ENCODE results near the gene KIF5C.

The KIF5C gene

DNA sequence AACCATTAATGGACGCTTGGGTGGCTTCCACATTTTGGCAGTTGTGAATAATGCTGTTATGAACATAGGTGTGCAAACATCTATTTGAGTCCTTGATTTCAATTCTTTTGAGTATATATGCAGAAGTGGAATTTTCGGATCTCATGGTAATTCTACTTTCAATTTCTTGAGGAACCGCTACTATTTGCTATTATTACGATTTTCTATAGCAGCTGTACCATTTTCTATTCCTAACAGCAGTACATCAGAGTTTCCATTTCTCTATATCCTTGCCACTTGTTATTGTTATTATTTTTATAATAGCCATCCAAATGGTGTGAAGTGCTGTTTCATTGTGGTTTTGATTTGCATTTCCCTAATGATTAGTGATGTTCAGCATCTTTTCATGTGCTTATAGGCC, 69.5 kb downstream of the KIF5C start:
- no peak overlapping the region for H3K27ac ChIP-seq (ENCODE audit: low read depth, low read length)
- WGBS: 97% methylated on average over 4 of the region's 4 CpGs

GRCh38 chr2:148947299-148947698, 72.3 kb downstream of the KIF5C start:
- 94% methylated on average over 7 of the region's 7 CpGs for WGBS
- Histone ChIP-seq H3K27me3 (ENCODE audit: insufficient read depth, low read length) (no peaks in the 10 kb centered on the region), H3K36me3 (ENCODE audit: insufficient read depth, low read length) (peaks cover 80% of the 10 kb centered on the region), H3K9me3 (ENCODE audit: insufficient read depth, low read depth, low read length) (no peaks in the 10 kb centered on the region), H3K9ac (ENCODE audit: low read depth, low read length) (no peak overlapping the region), H3K27ac (ENCODE audit: low read depth, low read length) (no peak overlapping the region), H3K4me3 (ENCODE audit: low read length) (no peak overlapping the region), H3K4me1 (ENCODE audit: insufficient read depth, low read length) (no peaks in the 10 kb centered on the region)

More for the DNA sequence above, 69.5 kb downstream of the KIF5C start:
- Histone ChIP-seq H3K4me1 (ENCODE audit: insufficient read depth, low read length) (no peaks in the 10 kb centered on the region), H3K27me3 (ENCODE audit: insufficient read depth, low read length) (no peaks in the 10 kb centered on the region), H3K9ac (ENCODE audit: low read depth, low read length) (no peak overlapping the region), H3K36me3 (ENCODE audit: insufficient read depth, low read length) (peaks cover 77% of the 10 kb centered on the region), H3K4me3 (ENCODE audit: low read length) (no peak overlapping the region), H3K9me3 (ENCODE audit: insufficient read depth, low read depth, low read length) (no peaks in the 10 kb centered on the region)

DNA sequence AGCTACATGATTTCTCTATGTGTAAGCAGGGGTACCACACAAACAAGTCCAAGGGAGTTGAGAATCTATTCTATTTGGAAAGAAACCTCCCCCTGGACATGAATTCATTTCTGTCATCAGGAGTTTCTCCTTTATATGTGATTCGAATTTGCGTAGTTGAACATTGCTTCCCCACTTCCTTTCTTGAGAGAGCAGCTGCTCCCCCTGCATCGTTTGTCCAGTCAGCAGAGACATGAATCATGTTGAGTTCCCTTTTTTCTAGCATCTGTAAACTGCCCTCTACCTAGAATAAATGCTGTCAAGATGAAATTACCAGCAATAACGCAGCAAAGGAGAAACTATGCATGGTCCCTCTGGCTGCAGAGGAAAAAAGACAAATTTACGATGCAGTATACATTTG, 73.8 kb downstream of the KIF5C start:
- Histone ChIP-seq H3K4me1 (ENCODE audit: insufficient read depth, low read length) (peaks cover 3% of the 10 kb centered on the region; the same call in 1 of the 2 replicates), H3K9ac (ENCODE audit: low read depth, low read length) (no peak overlapping the region), H3K9me3 (ENCODE audit: insufficient read depth, low read depth, low read length) (no peaks in the 10 kb centered on the region), H3K27me3 (ENCODE audit: insufficient read depth, low read length) (no peaks in the 10 kb centered on the region), H3K27ac (ENCODE audit: low read depth, low read length) (no peak overlapping the region), H3K36me3 (ENCODE audit: insufficient read depth, low read length) (peaks cover 77% of the 10 kb centered on the region), H3K4me3 (ENCODE audit: low read length) (no peak overlapping the region)
- WGBS: 97% methylated on average over 5 of the region's 5 CpGs

DNA sequence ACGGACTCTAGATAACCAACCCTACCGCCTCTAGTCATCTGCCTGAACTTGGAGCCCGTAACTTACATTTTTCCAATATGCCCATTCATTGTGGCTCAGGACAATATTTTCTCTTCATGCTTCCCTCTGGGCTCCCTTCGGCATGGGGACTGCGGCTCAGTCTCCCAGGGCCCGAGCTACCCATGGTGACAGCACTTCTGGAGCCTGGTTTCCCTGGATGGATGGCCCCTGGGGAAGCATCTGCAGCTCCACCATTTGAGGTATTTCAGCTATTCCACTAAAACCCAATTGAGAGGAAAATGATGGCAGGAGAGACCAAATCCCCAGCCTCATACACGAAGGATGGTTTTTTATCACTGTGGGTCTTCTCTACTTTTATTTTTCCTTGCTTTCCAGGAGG, 74.3 kb downstream of the KIF5C start:
- Histone ChIP-seq H3K4me1 (ENCODE audit: insufficient read depth, low read length) (peaks cover 3% of the 10 kb centered on the region; the same call in 1 of the 2 replicates), H3K36me3 (ENCODE audit: insufficient read depth, low read length) (peaks cover 75% of the 10 kb centered on the region), H3K27ac (ENCODE audit: low read depth, low read length) (no peak overlapping the region), H3K4me3 (ENCODE audit: low read length) (no peak overlapping the region), H3K9ac (ENCODE audit: low read depth, low read length) (no peak overlapping the region), H3K27me3 (ENCODE audit: insufficient read depth, low read length) (no peaks in the 10 kb centered on the region), H3K9me3 (ENCODE audit: insufficient read depth, low read depth, low read length) (no peaks in the 10 kb centered on the region)
- WGBS: 94% methylated on average over 7 of the region's 7 CpGs

DNA sequence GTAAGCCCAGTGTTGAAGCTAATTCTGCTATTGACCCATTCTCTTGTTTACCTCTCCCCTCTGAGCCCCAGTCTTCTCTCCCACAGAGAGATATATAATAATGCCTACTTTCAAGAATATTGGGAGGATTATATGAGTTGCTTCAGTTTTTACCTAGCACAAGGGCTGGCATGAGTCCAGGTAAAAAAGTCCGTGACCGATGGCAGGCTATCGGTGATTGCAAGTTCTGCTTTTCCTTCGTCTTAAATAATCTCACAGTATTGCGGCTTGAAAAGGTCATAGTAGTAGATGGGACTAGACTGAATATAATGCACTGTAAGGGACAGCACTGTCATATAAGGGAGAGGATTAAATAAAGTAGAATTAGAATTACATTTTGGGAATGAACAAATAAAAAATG, 77.6 kb downstream of the KIF5C start:
- peaks cover 3% of the 10 kb centered on the region; the same call in 1 of the 2 replicates for H3K4me1 ChIP-seq (ENCODE audit: insufficient read depth, low read length)
- H3K27me3 ChIP-seq (ENCODE audit: insufficient read depth, low read length): no peaks in the 10 kb centered on the region
- no peak overlapping the region for H3K9ac ChIP-seq (ENCODE audit: low read depth, low read length)
- H3K27ac ChIP-seq (ENCODE audit: low read depth, low read length): no peak overlapping the region
- H3K4me3 ChIP-seq (ENCODE audit: low read length): no peak overlapping the region
- no peaks in the 10 kb centered on the region for H3K9me3 ChIP-seq (ENCODE audit: insufficient read depth, low read depth, low read length)
- H3K36me3 ChIP-seq (ENCODE audit: insufficient read depth, low read length): peaks cover 86% of the 10 kb centered on the region
- WGBS: 97% methylated on average over 5 of the region's 5 CpGs

DNA sequence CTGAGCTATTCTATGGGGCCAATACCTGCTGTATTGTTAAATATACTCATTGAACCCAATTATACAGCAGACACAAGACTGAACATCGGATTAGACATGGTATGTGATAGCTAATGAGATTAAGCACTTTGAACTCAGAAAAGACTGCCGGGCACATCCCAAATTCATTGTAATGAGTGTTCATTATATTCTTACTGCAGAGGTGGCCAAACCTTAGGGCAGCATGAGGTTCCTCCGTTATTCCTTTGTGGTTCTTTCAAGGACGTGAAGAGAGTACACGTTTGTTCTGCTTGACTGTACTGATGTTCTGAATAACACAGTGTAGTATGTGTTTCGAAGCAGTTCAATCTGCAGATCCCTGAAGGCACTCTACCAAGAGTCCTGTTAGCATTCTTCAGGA, 78.4 kb downstream of the KIF5C start:
- Histone ChIP-seq H3K27ac (ENCODE audit: low read depth, low read length) (no peak overlapping the region), H3K4me1 (ENCODE audit: insufficient read depth, low read length) (peaks cover 3% of the 10 kb centered on the region; the same call in 1 of the 2 replicates), H3K27me3 (ENCODE audit: insufficient read depth, low read length) (no peaks in the 10 kb centered on the region), H3K4me3 (ENCODE audit: low read length) (no peak overlapping the region), H3K9ac (ENCODE audit: low read depth, low read length) (no peak overlapping the region), H3K36me3 (ENCODE audit: insufficient read depth, low read length) (peaks cover 90% of the 10 kb centered on the region), H3K9me3 (ENCODE audit: insufficient read depth, low read depth, low read length) (no peaks in the 10 kb centered on the region)
- WGBS: 90% methylated on average over 6 of the region's 6 CpGs

GRCh38 chr2:148954536-148954935, 79.5 kb downstream of the KIF5C start:
- H3K27ac ChIP-seq (ENCODE audit: low read depth, low read length): no peak overlapping the region
- peaks cover 81% of the 10 kb centered on the region for H3K36me3 ChIP-seq (ENCODE audit: insufficient read depth, low read length)
- peaks cover 3% of the 10 kb centered on the region; the same call in 1 of the 2 replicates for H3K4me1 ChIP-seq (ENCODE audit: insufficient read depth, low read length)
- H3K9ac ChIP-seq (ENCODE audit: low read depth, low read length): no peak overlapping the region
- WGBS: 93% methylated on average over 3 of the region's 3 CpGs
- no peaks in the 10 kb centered on the region for H3K9me3 ChIP-seq (ENCODE audit: insufficient read depth, low read depth, low read length)
- H3K4me3 ChIP-seq (ENCODE audit: low read length): no peak overlapping the region
- H3K27me3 ChIP-seq (ENCODE audit: insufficient read depth, low read length): no peaks in the 10 kb centered on the region

DNA sequence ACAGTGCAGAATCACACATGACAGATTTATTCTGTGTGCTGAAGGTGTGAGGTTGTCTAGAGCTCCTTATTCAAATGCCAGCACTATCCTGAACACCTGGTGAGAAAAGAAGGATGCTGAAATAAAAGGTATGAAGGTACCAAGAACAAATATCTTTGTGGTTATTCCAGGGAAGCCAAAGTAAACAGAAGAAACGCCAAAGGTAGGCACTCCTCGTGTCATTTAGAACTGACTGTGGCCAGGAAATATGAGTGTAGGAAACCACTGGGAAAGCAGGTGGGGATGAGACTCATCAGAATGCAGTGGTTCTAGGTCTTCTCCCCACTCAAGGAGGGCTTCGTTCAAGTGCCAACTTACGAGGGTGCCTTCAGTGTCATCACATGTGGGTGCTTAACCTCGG, 80.8 kb downstream of the KIF5C start:
- no peak overlapping the region for H3K27ac ChIP-seq (ENCODE audit: low read depth, low read length)
- peaks cover 3% of the 10 kb centered on the region; the same call in 1 of the 2 replicates for H3K4me1 ChIP-seq (ENCODE audit: insufficient read depth, low read length)
- no peaks in the 10 kb centered on the region for H3K27me3 ChIP-seq (ENCODE audit: insufficient read depth, low read length)
- WGBS: 90% methylated on average over 5 of the region's 5 CpGs
- no peak overlapping the region for H3K9ac ChIP-seq (ENCODE audit: low read depth, low read length)
- no peaks in the 10 kb centered on the region for H3K9me3 ChIP-seq (ENCODE audit: insufficient read depth, low read depth, low read length)
- peaks cover 79% of the 10 kb centered on the region for H3K36me3 ChIP-seq (ENCODE audit: insufficient read depth, low read length)
- no peak overlapping the region for H3K4me3 ChIP-seq (ENCODE audit: low read length)

DNA sequence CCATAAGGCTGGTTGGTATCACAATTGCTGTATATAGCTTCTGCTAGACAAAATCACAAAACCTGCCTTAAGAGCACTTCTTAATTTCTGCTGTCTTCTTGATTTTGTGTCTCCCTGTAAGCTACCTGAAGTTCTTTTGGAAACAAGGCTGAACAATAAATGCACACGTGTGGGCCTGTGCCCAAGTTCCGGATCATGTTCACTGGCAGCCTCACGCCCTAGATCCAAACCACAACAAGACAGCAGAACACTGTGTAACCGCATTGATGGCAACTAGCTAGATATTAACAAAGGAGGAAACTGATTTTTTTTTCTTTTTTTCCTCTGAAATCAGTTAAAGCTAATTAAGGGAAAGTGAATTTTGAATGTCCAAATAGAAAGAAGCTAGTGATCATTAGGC, 82.0 kb downstream of the KIF5C start:
- Histone ChIP-seq H3K9ac (ENCODE audit: low read depth, low read length) (no peak overlapping the region), H3K9me3 (ENCODE audit: insufficient read depth, low read depth, low read length) (no peaks in the 10 kb centered on the region), H3K36me3 (ENCODE audit: insufficient read depth, low read length) (peaks cover 79% of the 10 kb centered on the region), H3K27ac (ENCODE audit: low read depth, low read length) (no peak overlapping the region), H3K4me1 (ENCODE audit: insufficient read depth, low read length) (peaks cover 3% of the 10 kb centered on the region; the same call in 1 of the 2 replicates), H3K27me3 (ENCODE audit: insufficient read depth, low read length) (no peaks in the 10 kb centered on the region), H3K4me3 (ENCODE audit: low read length) (no peak overlapping the region)
- 98% methylated on average over 4 of the region's 4 CpGs for WGBS

- Histone ChIP-seq H3K27ac (ENCODE audit: low read depth, low read length) (no peak overlapping the region), H3K27me3 (ENCODE audit: insufficient read depth, low read length) (no peaks in the 10 kb centered on the region), H3K9me3 (ENCODE audit: insufficient read depth, low read depth, low read length) (no peaks in the 10 kb centered on the region), H3K9ac (ENCODE audit: low read depth, low read length) (no peak overlapping the region), H3K36me3 (ENCODE audit: insufficient read depth, low read length) (peaks cover 71% of the 10 kb centered on the region), H3K4me1 (ENCODE audit: insufficient read depth, low read length) (no peaks in the 10 kb centered on the region), H3K4me3 (ENCODE audit: low read length) (no peak overlapping the region)
- WGBS: 94% methylated on average over 5 of the region's 5 CpGs
These were observed 84.7 kb downstream of the KIF5C start for GRCh38 chr2:148959745-148960144.

DNA sequence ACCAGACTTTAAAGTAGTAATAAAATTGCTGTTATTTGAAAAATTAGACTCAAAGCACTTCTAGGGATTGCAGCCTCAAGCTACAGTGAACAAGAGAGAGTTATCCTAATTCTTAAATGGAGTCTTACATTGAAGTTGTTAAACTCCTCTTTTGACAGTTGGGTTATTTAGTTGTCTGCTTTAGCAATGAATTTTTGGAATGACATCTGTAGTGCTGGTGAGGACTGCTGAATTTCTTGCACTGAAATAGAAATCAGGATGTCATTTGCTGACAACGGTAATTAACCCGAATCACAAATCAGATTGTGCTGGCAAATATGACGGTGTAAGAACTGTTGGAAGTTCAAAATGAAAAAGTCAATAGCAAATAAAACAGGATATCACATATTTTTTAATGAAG, 85.5 kb downstream of the KIF5C start:
- no peak overlapping the region for H3K27ac ChIP-seq (ENCODE audit: low read depth, low read length)
- H3K36me3 ChIP-seq (ENCODE audit: insufficient read depth, low read length): peaks cover 64% of the 10 kb centered on the region
- no peak overlapping the region for H3K4me3 ChIP-seq (ENCODE audit: low read length)
- no peaks in the 10 kb centered on the region for H3K27me3 ChIP-seq (ENCODE audit: insufficient read depth, low read length)
- H3K9me3 ChIP-seq (ENCODE audit: insufficient read depth, low read depth, low read length): no peaks in the 10 kb centered on the region
- H3K9ac ChIP-seq (ENCODE audit: low read depth, low read length): no peak overlapping the region
- H3K4me1 ChIP-seq (ENCODE audit: insufficient read depth, low read length): no peaks in the 10 kb centered on the region
- WGBS: 99% methylated on average over 3 of the region's 3 CpGs

- Histone ChIP-seq H3K36me3 (ENCODE audit: insufficient read depth, low read length) (peaks cover 53% of the 10 kb centered on the region), H3K27me3 (ENCODE audit: insufficient read depth, low read length) (no peaks in the 10 kb centered on the region), H3K9me3 (ENCODE audit: insufficient read depth, low read depth, low read length) (no peaks in the 10 kb centered on the region), H3K27ac (ENCODE audit: low read depth, low read length) (no peak overlapping the region), H3K4me1 (ENCODE audit: insufficient read depth, low read length) (peaks cover 7% of the 10 kb centered on the region; the same call in 1 of the 2 replicates), H3K4me3 (ENCODE audit: low read length) (no peak overlapping the region), H3K9ac (ENCODE audit: low read depth, low read length) (no peak overlapping the region)
- WGBS: 89% methylated on average over 3 of the region's 3 CpGs
These were observed 88.4 kb downstream of the KIF5C start for GRCh38 chr2:148963461-148963860.

Measured in HUES64 (cell line).